ENCODE results near the gene LRRIQ4.

Gene LRRIQ4

DNA sequence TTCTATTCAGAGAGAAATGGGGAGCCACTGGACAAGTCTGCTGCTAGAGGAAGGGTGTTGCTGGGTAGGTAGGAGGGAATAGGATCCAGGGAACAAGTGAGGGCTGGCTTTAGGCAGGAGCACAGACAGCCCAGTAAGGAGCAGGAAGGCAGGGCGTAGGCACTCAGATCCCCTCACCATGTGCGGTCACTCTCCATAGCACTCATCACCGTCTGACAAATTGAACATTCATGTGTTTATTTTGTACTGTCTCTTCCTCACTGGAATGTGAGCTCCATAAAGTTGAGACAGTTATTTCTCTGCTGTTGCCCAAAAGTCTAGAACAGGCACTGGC is 24.2 kb downstream of the LRRIQ4 start:
- no peaks in the 10 kb centered on the region for H3K27me3 ChIP-seq (ENCODE audit: low read depth, low read length)
- no peaks in the 10 kb centered on the region for H3K4me1 ChIP-seq (ENCODE audit: control insufficient read depth in 1 of 2, insufficient read depth in 2 of 2, low read length in 2 of 2)
- H3K9me3 ChIP-seq (ENCODE audit: control insufficient read depth in 1 of 2, low read length in 2 of 2): peaks cover 0 to 2% of the 10 kb centered on the region in 2 donors
- H3K27ac ChIP-seq (ENCODE audit: low read length): no peak overlapping the region
- no peaks in the 10 kb centered on the region for H3K36me3 ChIP-seq (ENCODE audit: control insufficient read depth in 1 of 2, insufficient read depth in 2 of 2, low read length in 2 of 2)
- no peak overlapping the region for H3K4me3 ChIP-seq (ENCODE audit: low read depth in 1 of 2, low read length in 2 of 2)

DNA sequence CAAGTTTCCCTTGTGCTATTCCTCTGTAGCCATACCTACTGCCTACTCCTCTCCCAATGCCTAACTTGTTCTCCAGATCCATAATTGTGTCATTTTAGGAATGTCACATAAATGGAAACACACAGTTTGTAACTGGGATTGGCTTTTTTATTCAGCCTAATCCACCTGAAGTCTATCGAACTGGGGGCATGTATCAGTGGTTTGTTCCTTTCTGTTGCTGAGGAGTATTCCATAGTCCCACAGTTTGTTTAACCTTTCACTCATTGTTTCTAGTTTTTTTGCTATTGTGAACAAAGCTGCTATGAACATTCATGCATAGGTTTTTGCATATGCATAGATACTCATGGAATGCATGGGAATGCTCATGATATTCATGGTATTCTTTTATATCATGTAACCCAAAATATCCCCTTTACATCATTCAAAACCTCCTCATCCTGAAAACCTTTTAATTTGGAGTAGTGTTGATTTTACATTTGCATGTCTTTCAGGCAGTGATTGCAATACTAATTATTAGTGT is 25.9 kb downstream of the LRRIQ4 start:
- no peaks in the 10 kb centered on the region for H3K27me3 ChIP-seq (ENCODE audit: low read depth, low read length)
- H3K4me1 ChIP-seq (ENCODE audit: control insufficient read depth in 1 of 2, insufficient read depth in 2 of 2, low read length in 2 of 2): no peaks in the 10 kb centered on the region
- no peak overlapping the region for H3K4me3 ChIP-seq (ENCODE audit: low read depth in 1 of 2, low read length in 2 of 2)
- no peak overlapping the region for H3K27ac ChIP-seq (ENCODE audit: low read length)
- H3K9me3 ChIP-seq (ENCODE audit: control insufficient read depth in 1 of 2, low read length in 2 of 2): peaks cover 0 to 2% of the 10 kb centered on the region in 2 donors
- H3K36me3 ChIP-seq (ENCODE audit: control insufficient read depth in 1 of 2, insufficient read depth in 2 of 2, low read length in 2 of 2): no peaks in the 10 kb centered on the region

DNA sequence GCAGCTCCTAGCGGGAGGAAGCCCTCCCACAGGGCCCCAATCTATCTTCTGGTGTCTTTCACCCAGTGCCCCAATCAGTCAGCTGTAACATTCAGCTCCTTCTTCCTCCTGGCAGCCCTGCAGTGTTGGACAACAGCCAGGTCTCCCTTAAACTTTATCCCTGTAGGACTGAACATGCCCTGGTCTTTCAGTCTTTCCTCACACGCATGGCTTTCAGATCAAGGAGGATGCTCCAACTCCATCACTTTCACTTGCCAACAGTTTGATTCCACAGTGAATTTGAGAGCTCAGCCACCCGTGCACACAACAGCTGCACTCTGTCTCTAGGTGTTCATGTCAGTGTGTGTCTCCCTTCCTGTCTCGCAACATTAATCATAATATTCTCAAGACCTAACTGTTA is 28.5 kb downstream of the LRRIQ4 start:
- Histone ChIP-seq H3K9me3 (ENCODE audit: control insufficient read depth in 1 of 2, low read length in 2 of 2) (peaks cover 0 to 2% of the 10 kb centered on the region in 2 donors), H3K36me3 (ENCODE audit: control insufficient read depth in 1 of 2, insufficient read depth in 2 of 2, low read length in 2 of 2) (no peaks in the 10 kb centered on the region), H3K27me3 (ENCODE audit: low read depth, low read length) (no peaks in the 10 kb centered on the region), H3K4me1 (ENCODE audit: control insufficient read depth in 1 of 2, insufficient read depth in 2 of 2, low read length in 2 of 2) (no peaks in the 10 kb centered on the region), H3K27ac (ENCODE audit: low read length) (no peak overlapping the region), H3K4me3 (ENCODE audit: low read depth in 1 of 2, low read length in 2 of 2) (no peak overlapping the region)

DNA sequence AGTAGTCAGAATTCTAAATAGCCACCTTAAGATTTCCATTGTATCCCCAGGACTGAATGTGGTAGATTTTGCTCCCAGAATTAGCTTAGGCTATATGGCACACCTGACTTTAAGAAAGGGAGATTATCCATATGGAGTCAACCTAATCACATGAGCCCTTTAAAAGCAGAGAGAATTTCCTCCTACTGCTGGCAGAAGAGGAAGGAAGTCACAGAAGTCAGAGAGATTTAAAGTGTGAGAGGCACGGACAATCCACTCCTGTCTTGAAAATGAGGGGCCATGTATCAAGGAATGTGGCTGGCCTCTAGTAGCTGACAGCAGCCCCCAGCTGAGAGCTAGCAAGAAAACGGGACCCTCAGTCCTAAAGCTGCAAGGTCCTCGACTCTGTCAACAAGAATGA is 30.3 kb downstream of the LRRIQ4 start:
- Histone ChIP-seq H3K27me3 (ENCODE audit: low read depth, low read length) (no peaks in the 10 kb centered on the region), H3K9me3 (ENCODE audit: control insufficient read depth in 1 of 2, low read length in 2 of 2) (peaks cover 0 to 2% of the 10 kb centered on the region in 2 donors), H3K4me1 (ENCODE audit: control insufficient read depth in 1 of 2, insufficient read depth in 2 of 2, low read length in 2 of 2) (no peaks in the 10 kb centered on the region), H3K27ac (ENCODE audit: low read length) (no peak overlapping the region), H3K4me3 (ENCODE audit: low read depth in 1 of 2, low read length in 2 of 2) (no peak overlapping the region), H3K36me3 (ENCODE audit: control insufficient read depth in 1 of 2, insufficient read depth in 2 of 2, low read length in 2 of 2) (no peaks in the 10 kb centered on the region)

DNA sequence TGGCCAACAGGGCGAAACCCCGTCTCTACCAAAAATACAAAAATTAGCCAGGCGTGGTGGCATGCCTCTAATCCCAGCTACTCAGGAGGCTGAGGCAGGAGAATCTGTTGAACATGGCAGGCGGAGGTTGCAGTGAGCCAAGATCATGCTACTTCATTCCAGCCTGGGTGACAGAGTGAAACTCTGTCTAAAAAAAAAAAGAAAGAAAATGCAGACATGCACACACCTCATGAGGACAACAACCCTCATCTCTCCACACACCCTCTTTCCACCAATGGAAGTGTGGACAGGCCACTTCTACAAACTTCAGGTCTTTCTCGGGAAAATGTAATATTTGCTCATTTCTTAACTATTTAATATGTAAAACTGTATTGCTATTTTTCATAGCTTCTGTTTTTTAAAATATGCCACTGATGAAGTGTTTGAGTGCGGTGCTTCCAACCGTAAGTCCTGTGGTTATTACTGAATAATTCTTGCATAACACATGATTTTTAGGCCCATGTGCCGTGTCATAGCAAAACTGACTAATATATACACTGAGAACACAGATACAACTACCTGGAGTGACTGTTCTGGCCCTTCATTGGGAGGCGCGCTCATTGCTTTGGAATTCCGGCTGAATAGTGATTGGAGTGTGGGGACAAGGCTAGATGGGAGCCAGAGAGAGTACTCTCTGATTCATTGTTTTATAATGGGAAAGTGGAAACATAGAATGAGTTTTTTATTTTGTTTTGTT is 34.0 kb downstream of the LRRIQ4 start:
- Histone ChIP-seq H3K27ac (ENCODE audit: low read length) (no peak overlapping the region), H3K27me3 (ENCODE audit: low read depth, low read length) (no peaks in the 10 kb centered on the region), H3K36me3 (ENCODE audit: control insufficient read depth in 1 of 2, insufficient read depth in 2 of 2, low read length in 2 of 2) (no peaks in the 10 kb centered on the region), H3K9me3 (ENCODE audit: control insufficient read depth in 1 of 2, low read length in 2 of 2) (no peaks in the 10 kb centered on the region), H3K4me1 (ENCODE audit: control insufficient read depth in 1 of 2, insufficient read depth in 2 of 2, low read length in 2 of 2) (no peaks in the 10 kb centered on the region), H3K4me3 (ENCODE audit: low read depth in 1 of 2, low read length in 2 of 2) (no peak overlapping the region)

DNA sequence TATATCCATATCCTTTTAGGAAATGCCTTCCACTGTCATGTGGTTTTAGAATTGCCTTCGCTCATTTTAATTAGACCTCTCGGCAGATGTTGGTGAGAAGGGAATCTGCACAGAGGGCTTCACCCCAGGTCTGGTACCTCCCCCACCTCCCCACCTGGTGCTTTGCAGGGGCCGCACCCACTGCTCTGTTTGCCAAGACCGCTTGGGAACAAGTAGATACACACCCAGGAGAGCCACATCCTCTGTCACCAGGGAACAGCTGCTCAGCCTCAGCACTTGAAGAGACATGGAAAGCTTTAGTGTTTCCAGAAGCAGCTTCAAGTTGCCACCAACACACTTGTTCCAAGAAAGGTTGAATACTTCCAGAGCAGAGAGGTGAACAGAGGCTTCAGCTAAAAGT is 35.2 kb downstream of the LRRIQ4 start:
- Histone ChIP-seq H3K4me1 (ENCODE audit: control insufficient read depth in 1 of 2, insufficient read depth in 2 of 2, low read length in 2 of 2) (no peaks in the 10 kb centered on the region), H3K27ac (ENCODE audit: low read length) (no peak overlapping the region), H3K9me3 (ENCODE audit: control insufficient read depth in 1 of 2, low read length in 2 of 2) (no peaks in the 10 kb centered on the region), H3K4me3 (ENCODE audit: low read depth in 1 of 2, low read length in 2 of 2) (no peak overlapping the region), H3K27me3 (ENCODE audit: low read depth, low read length) (no peaks in the 10 kb centered on the region), H3K36me3 (ENCODE audit: control insufficient read depth in 1 of 2, insufficient read depth in 2 of 2, low read length in 2 of 2) (no peaks in the 10 kb centered on the region)

DNA sequence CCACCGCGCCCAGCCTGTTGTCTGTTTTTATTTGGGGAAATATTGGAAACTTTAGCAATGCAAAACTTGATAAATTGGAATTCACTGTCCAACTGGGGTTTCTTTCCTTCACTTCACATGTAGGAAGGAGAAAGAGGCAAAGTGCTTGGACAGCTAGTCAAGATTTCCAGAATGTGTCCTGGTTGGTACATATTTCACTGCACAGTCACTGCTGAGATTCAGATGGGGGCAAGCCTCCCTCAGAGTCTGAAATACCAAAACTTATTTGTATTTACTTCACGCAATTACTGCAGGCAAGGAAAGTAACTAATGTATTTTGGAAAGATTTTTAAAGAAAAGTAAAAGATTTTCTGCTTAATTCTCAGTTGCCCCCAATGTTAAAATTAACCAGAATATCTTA is 36.1 kb downstream of the LRRIQ4 start:
- no peaks in the 10 kb centered on the region for H3K36me3 ChIP-seq (ENCODE audit: control insufficient read depth in 1 of 2, insufficient read depth in 2 of 2, low read length in 2 of 2)
- H3K27ac ChIP-seq (ENCODE audit: low read length): no peak overlapping the region

DNA sequence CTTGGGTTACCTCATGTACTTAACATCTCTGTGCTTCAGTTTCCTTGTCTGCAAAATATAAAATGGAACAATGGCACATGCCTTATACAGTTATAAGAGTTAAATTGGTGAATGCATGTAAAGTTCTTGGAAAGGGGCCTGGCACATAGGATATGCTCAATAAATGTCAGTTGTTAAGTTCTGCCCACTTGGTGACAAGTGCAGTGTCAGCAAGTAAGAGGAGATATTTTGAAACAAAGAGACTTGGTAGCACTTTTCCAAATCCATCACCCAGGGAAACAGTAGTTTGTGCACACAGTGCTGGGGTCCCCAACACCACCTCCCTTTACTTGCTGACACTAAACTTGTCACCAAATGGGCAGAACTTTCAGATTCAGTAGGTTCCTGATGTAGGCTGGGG is 37.9 kb downstream of the LRRIQ4 start:
- Histone ChIP-seq H3K4me1 (ENCODE audit: control insufficient read depth in 1 of 2, insufficient read depth in 2 of 2, low read length in 2 of 2) (no peaks in the 10 kb centered on the region), H3K9me3 (ENCODE audit: control insufficient read depth in 1 of 2, low read length in 2 of 2) (no peaks in the 10 kb centered on the region), H3K27me3 (ENCODE audit: low read depth, low read length) (no peaks in the 10 kb centered on the region), H3K36me3 (ENCODE audit: control insufficient read depth in 1 of 2, insufficient read depth in 2 of 2, low read length in 2 of 2) (no peaks in the 10 kb centered on the region), H3K27ac (ENCODE audit: low read length) (no peak overlapping the region), H3K4me3 (ENCODE audit: low read depth in 1 of 2, low read length in 2 of 2) (no peak overlapping the region)

More for the DNA sequence above, 36.1 kb downstream of the LRRIQ4 start:
- H3K27me3 ChIP-seq (ENCODE audit: low read depth, low read length): no peaks in the 10 kb centered on the region
- H3K4me1 ChIP-seq (ENCODE audit: control insufficient read depth in 1 of 2, insufficient read depth in 2 of 2, low read length in 2 of 2): no peaks in the 10 kb centered on the region
- no peaks in the 10 kb centered on the region for H3K9me3 ChIP-seq (ENCODE audit: control insufficient read depth in 1 of 2, low read length in 2 of 2)
- H3K4me3 ChIP-seq (ENCODE audit: low read depth in 1 of 2, low read length in 2 of 2): no peak overlapping the region

DNA sequence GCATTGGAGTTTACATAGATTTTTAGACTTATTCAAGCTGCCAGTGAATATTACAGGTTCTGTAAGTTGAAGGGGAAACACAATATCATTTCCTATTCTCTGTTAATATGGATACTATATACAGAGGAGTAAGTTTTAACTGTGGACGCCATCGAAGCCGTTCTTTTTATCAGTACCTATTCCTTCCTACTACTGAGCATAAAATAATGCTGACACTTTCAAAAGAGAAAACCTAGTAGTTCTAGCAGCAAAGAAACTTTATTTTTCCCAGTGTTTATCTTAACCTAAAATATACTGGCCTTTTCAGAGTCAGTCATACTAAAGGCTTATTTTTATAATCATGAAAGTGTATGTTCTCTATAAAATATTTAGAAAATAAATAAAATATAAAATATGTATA is 42.8 kb downstream of the LRRIQ4 start:
- no peaks in the 10 kb centered on the region for H3K4me1 ChIP-seq (ENCODE audit: control insufficient read depth in 1 of 2, insufficient read depth in 2 of 2, low read length in 2 of 2)
- H3K27me3 ChIP-seq (ENCODE audit: low read depth, low read length): no peaks in the 10 kb centered on the region

DNA sequence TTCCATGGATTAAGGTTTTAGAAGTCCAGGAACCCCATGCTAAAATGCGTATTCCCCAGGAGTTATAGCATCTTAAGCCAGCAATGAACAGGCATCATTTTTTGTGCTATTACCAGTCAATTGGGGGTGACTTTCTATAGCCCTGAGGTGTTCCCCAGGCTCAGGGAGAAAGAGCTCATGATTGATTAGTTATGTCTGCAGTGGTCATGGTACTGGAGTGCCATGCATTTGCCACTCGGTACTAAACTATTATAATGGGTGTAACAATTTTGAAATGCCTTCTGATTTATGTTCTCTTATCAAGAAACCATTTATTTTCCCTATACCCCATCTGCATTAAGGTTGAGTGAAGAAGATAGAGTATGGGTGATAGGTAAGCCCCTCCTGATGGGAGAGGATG is 45.1 kb downstream of the LRRIQ4 start:
- H3K36me3 ChIP-seq (ENCODE audit: control insufficient read depth in 1 of 2, insufficient read depth in 2 of 2, low read length in 2 of 2): no peaks in the 10 kb centered on the region

More for the DNA sequence above, 42.8 kb downstream of the LRRIQ4 start:
- Histone ChIP-seq H3K36me3 (ENCODE audit: control insufficient read depth in 1 of 2, insufficient read depth in 2 of 2, low read length in 2 of 2) (no peaks in the 10 kb centered on the region), H3K4me3 (ENCODE audit: low read depth in 1 of 2, low read length in 2 of 2) (no peak overlapping the region), H3K27ac (ENCODE audit: low read length) (no peak overlapping the region), H3K9me3 (ENCODE audit: control insufficient read depth in 1 of 2, low read length in 2 of 2) (no peaks in the 10 kb centered on the region)

DNA sequence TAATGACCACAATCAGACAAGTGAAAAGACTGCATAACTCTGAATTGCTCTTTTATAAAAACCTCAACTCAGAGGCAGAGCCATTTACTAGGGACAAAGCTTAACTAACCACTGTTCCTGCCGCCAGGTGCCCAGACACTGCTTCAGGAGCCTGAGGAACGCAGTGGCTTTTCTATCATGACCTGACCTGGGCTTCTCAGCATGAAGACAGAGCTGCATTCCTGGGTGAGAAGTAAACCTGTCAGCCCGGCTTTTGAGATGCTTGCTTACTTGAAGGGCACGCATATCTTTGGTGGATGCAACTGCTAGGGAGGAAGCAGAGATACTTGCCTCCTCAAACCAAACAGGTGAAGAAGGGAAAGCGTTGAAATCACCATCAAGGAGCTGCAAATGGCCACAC is 49.2 kb downstream of the LRRIQ4 start:
- no peaks in the 10 kb centered on the region for H3K27me3 ChIP-seq (ENCODE audit: low read depth, low read length)
- H3K27ac ChIP-seq (ENCODE audit: low read length): no peak overlapping the region
- H3K4me3 ChIP-seq (ENCODE audit: low read depth in 1 of 2, low read length in 2 of 2): no peak overlapping the region
- H3K9me3 ChIP-seq (ENCODE audit: control insufficient read depth in 1 of 2, low read length in 2 of 2): no peaks in the 10 kb centered on the region
- H3K4me1 ChIP-seq (ENCODE audit: control insufficient read depth in 1 of 2, insufficient read depth in 2 of 2, low read length in 2 of 2): no peaks in the 10 kb centered on the region
- H3K36me3 ChIP-seq (ENCODE audit: control insufficient read depth in 1 of 2, insufficient read depth in 2 of 2, low read length in 2 of 2): no peaks in the 10 kb centered on the region

More for the DNA sequence above, 45.1 kb downstream of the LRRIQ4 start:
- no peaks in the 10 kb centered on the region for H3K27me3 ChIP-seq (ENCODE audit: low read depth, low read length)
- no peak overlapping the region for H3K27ac ChIP-seq (ENCODE audit: low read length)
- H3K4me1 ChIP-seq (ENCODE audit: control insufficient read depth in 1 of 2, insufficient read depth in 2 of 2, low read length in 2 of 2): no peaks in the 10 kb centered on the region
- H3K9me3 ChIP-seq (ENCODE audit: control insufficient read depth in 1 of 2, low read length in 2 of 2): no peaks in the 10 kb centered on the region
- H3K4me3 ChIP-seq (ENCODE audit: low read depth in 1 of 2, low read length in 2 of 2): no peak overlapping the region

DNA sequence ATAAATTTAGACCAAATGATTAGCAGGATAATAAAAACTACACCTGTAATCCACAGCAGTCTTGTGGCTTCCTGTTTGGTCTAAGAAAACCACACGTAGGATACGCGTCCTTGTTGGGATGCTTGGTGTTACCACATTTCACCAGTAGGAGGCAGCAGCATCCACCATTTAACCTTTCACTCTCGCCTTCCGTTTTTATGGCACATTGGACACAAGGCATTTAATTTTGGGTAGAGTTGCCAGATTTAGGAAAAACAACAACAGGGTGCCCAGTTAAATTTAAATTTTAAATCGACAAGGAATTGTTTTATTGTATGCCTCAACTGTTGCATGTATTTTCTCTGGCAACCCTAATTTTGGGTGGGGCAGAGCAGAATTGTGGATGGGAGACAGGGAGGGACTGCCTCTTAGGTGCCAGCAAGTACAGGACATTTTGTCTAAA is 50.8 kb downstream of the LRRIQ4 start:
- no peak overlapping the region for H3K4me3 ChIP-seq (ENCODE audit: low read depth in 1 of 2, low read length in 2 of 2)
- H3K27ac ChIP-seq (ENCODE audit: low read length): no peak overlapping the region
- H3K9me3 ChIP-seq (ENCODE audit: control insufficient read depth in 1 of 2, low read length in 2 of 2): no peaks in the 10 kb centered on the region

More for the DNA sequence above, 50.8 kb downstream of the LRRIQ4 start:
- H3K36me3 ChIP-seq (ENCODE audit: control insufficient read depth in 1 of 2, insufficient read depth in 2 of 2, low read length in 2 of 2): no peaks in the 10 kb centered on the region
- H3K27me3 ChIP-seq (ENCODE audit: low read depth, low read length): no peaks in the 10 kb centered on the region
- no peaks in the 10 kb centered on the region for H3K4me1 ChIP-seq (ENCODE audit: control insufficient read depth in 1 of 2, insufficient read depth in 2 of 2, low read length in 2 of 2)

All from muscle layer of duodenum (tissue), 2 donors.